Measurements from ENCODE around the gene CAMK1D. TPM values are rescaled to one million over a fixed set of nuclear protein-coding genes. Genes with fewer than 3 reads are reported as not detected.
"Not testable (repeated sequence)": the region's sequence is repeated elsewhere in the genome, so short reads cannot be mapped to it uniquely, and the experiment has no call there.

Gene CAMK1D
- polyA plus RNA-seq, 1 donor: 8.4 TPM

DNA sequence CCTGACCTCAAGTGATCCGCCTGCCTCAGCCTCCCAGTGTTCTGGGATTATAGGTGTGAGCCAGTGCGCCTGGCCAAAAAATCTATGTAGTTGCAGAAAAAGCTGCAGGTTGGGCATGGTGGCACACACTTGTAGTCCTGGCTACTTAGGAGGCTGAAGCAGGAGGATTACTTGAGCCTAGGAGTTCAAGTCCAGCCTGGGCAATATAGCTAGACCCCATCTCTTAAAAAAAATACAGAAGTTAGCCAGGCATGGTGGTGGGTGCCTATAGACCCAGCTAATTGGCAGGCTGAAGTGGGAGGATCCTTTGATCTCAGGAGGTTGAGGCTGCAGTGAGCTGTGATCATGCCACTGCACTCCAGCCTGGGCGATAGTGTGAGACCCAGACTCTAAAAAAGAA is 24.8 kb upstream of the CAMK1D start:
- Histone ChIP-seq H3K36me3 (ENCODE audit: control insufficient read depth, insufficient read depth, low read length) (no peaks in the 10 kb centered on the region), H3K27me3 (ENCODE audit: control insufficient read depth, insufficient read depth, low read length) (no peaks in the 10 kb centered on the region)
- no CpG with 5 or more reads among the region's 3 CpGs for WGBS (ENCODE audit: insufficient coverage, low lambda C conversion rate)

GRCh38 chr10:12327074-12327473 is 22.3 kb upstream of the CAMK1D start:
- no CpG with 5 or more reads among the region's 3 CpGs for WGBS (ENCODE audit: insufficient coverage, low lambda C conversion rate)
- no peaks in the 10 kb centered on the region for H3K4me1 ChIP-seq (ENCODE audit: control insufficient read depth, insufficient read depth, low read length)
- no peaks in the 10 kb centered on the region for H3K36me3 ChIP-seq (ENCODE audit: control insufficient read depth, insufficient read depth, low read length)
- no peak for DNase-seq
- no peaks in the 10 kb centered on the region for H3K9me3 ChIP-seq (ENCODE audit: control insufficient read depth, low read depth, low read length)
- H3K4me3 ChIP-seq (ENCODE audit: low read length): no peak overlapping the region
- H3K27ac ChIP-seq (ENCODE audit: low read length): no peak overlapping the region
- no peaks in the 10 kb centered on the region for H3K27me3 ChIP-seq (ENCODE audit: control insufficient read depth, insufficient read depth, low read length)

More for the DNA sequence above, 24.8 kb upstream of the CAMK1D start:
- Histone ChIP-seq H3K4me1 (ENCODE audit: control insufficient read depth, insufficient read depth, low read length) (no peaks in the 10 kb centered on the region), H3K27ac (ENCODE audit: low read length) (no peak overlapping the region), H3K4me3 (ENCODE audit: low read length) (no peak overlapping the region), H3K9me3 (ENCODE audit: control insufficient read depth, low read depth, low read length) (no peaks in the 10 kb centered on the region)
- DNase-seq: no peak

DNA sequence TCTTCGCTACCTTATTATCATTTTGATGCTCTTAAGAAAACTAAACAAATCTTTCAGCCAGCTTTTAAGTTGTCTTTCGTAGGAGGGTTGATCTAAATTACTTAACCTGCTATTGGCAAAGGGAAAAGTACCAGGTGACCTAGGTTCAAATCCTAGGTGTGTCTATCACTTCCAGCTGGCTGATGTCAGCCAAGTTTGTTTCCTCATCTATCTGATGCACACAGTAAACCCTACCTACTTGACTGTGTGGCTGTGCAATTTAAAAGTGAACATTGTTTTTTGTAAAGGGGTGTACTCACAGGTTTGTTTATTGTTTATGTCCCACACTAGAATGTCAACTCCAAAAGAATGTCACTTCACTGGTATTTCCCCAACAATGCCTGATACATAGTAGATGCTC is 21.9 kb upstream of the CAMK1D start:
- H3K4me1 ChIP-seq (ENCODE audit: control insufficient read depth, insufficient read depth, low read length): no peaks in the 10 kb centered on the region
- no peak overlapping the region for H3K4me3 ChIP-seq (ENCODE audit: low read length)
- 90% methylated on average over 2 of the region's 2 CpGs for WGBS (ENCODE audit: insufficient coverage, low lambda C conversion rate)
- no peaks in the 10 kb centered on the region for H3K27me3 ChIP-seq (ENCODE audit: control insufficient read depth, insufficient read depth, low read length)
- no peak for DNase-seq
- H3K27ac ChIP-seq (ENCODE audit: low read length): no peak overlapping the region
- no peaks in the 10 kb centered on the region for H3K9me3 ChIP-seq (ENCODE audit: control insufficient read depth, low read depth, low read length)
- no peaks in the 10 kb centered on the region for H3K36me3 ChIP-seq (ENCODE audit: control insufficient read depth, insufficient read depth, low read length)

DNA sequence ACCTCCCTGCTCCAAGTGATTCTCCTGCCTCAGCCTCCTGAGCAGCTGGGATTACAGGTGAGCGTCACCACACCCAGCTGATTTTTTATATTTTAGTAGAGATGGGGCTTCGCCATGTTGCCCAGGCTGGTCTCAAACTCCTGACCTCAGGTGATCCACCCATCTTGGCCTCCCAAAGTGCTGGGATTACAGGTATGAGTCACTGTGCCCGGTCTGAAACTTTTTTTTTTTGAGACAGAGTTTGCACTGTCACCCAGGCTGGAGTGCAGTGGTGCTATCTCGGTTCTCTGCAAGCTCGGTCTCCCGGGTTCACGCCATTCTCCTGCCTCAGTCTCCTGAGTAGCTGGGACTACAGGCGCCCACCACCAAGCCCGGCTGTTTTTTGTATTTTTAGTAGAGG is 21.0 kb upstream of the CAMK1D start:
- not testable (repeated sequence) for H3K27ac ChIP-seq (ENCODE audit: low read length); DNase-seq; H3K4me3 ChIP-seq (ENCODE audit: low read length); H3K36me3 ChIP-seq (ENCODE audit: control insufficient read depth, insufficient read depth, low read length); H3K4me1 ChIP-seq (ENCODE audit: control insufficient read depth, insufficient read depth, low read length); H3K27me3 ChIP-seq (ENCODE audit: control insufficient read depth, insufficient read depth, low read length); H3K9me3 ChIP-seq (ENCODE audit: control insufficient read depth, low read depth, low read length)
- no CpG with 5 or more reads among the region's 9 CpGs for WGBS (ENCODE audit: insufficient coverage, low lambda C conversion rate)

GRCh38 chr10:12332572-12333379 is 16.6 kb upstream of the CAMK1D start:
- Histone ChIP-seq H3K9me3 (ENCODE audit: control insufficient read depth, low read depth, low read length) (no peaks in the 10 kb centered on the region), H3K4me3 (ENCODE audit: low read length) (no peak overlapping the region), H3K4me1 (ENCODE audit: control insufficient read depth, insufficient read depth, low read length) (no peaks in the 10 kb centered on the region), H3K27ac (ENCODE audit: low read length) (no peak overlapping the region), H3K36me3 (ENCODE audit: control insufficient read depth, insufficient read depth, low read length) (no peaks in the 10 kb centered on the region), H3K27me3 (ENCODE audit: control insufficient read depth, insufficient read depth, low read length) (no peaks in the 10 kb centered on the region)
- DNase-seq: no peak
- no CpG with 5 or more reads among the region's 11 CpGs for WGBS (ENCODE audit: insufficient coverage, low lambda C conversion rate)

DNA sequence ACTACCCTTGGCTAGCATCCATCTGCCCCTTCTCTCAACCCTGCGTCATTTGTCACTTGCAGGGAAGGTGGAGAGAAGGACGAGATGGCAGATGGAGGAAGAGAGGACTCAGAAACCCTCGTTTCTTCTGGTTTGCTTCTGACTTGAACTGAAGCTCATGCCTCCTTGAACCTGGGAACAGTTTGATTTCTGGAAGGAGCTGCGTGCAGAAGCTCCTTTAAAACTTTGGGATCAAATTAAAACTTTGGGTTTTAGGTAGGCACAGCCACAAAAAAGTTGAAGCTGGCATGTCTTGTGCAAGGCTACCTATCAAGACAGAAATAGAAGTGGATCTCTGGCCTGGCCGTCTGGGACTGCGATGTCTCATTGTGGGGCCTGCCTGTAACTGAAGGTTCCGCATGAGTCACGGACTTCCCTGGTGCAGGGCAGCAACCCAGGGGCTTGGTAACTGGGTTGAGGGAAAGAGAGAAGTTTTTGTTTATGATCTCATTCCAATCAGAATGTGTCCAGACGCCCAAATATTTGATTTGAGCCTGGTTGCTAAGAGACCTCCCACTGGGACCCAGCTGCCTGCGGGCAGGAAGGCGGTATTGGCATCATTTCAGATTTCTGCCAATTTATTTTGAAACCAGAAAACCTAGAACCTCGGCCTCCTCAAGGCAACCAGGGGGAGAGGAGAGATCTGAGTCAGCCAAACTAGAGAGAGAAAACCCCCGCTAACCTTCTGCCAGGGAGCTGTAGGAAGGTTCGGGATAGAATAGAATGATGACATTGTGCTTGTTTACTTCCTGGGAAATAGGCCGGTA is 15.8 kb upstream of the CAMK1D start:
- DNase-seq: peak; percentile 16 to 22
- WGBS (ENCODE audit: insufficient coverage, low lambda C conversion rate): 80% methylated on average over 1 of the region's 15 CpGs
- no peaks in the 10 kb centered on the region for H3K36me3 ChIP-seq (ENCODE audit: control insufficient read depth, insufficient read depth, low read length)
- no peaks in the 10 kb centered on the region for H3K9me3 ChIP-seq (ENCODE audit: control insufficient read depth, low read depth, low read length)
- H3K27me3 ChIP-seq (ENCODE audit: control insufficient read depth, insufficient read depth, low read length): no peaks in the 10 kb centered on the region
- no peak overlapping the region for H3K27ac ChIP-seq (ENCODE audit: low read length)
- H3K4me3 ChIP-seq (ENCODE audit: low read length): no peak overlapping the region
- no peaks in the 10 kb centered on the region for H3K4me1 ChIP-seq (ENCODE audit: control insufficient read depth, insufficient read depth, low read length)

GRCh38 chr10:12334186-12334530 is 15.2 kb upstream of the CAMK1D start:
- Histone ChIP-seq H3K9me3 (ENCODE audit: control insufficient read depth, low read depth, low read length) (no peaks in the 10 kb centered on the region), H3K4me3 (ENCODE audit: low read length) (no peak overlapping the region), H3K27me3 (ENCODE audit: control insufficient read depth, insufficient read depth, low read length) (no peaks in the 10 kb centered on the region), H3K27ac (ENCODE audit: low read length) (no peak overlapping the region), H3K4me1 (ENCODE audit: control insufficient read depth, insufficient read depth, low read length) (no peaks in the 10 kb centered on the region), H3K36me3 (ENCODE audit: control insufficient read depth, insufficient read depth, low read length) (no peaks in the 10 kb centered on the region)
- no CpG with 5 or more reads among the region's 6 CpGs for WGBS (ENCODE audit: insufficient coverage, low lambda C conversion rate)
- DNase-seq: no peak

- not testable (repeated sequence) for H3K36me3 ChIP-seq (ENCODE audit: control insufficient read depth, insufficient read depth, low read length); H3K4me3 ChIP-seq (ENCODE audit: low read length); DNase-seq; H3K9me3 ChIP-seq (ENCODE audit: control insufficient read depth, low read depth, low read length); H3K4me1 ChIP-seq (ENCODE audit: control insufficient read depth, insufficient read depth, low read length); H3K27me3 ChIP-seq (ENCODE audit: control insufficient read depth, insufficient read depth, low read length); H3K27ac ChIP-seq (ENCODE audit: low read length)
- WGBS (ENCODE audit: insufficient coverage, low lambda C conversion rate): no CpG with 5 or more reads among the region's 4 CpGs
Measured at GRCh38 chr10:12335169-12335568, 14.2 kb upstream of the CAMK1D start.

GRCh38 chr10:12337453-12338372 is 11.6 kb upstream of the CAMK1D start:
- Histone ChIP-seq H3K9me3 (ENCODE audit: control insufficient read depth, low read depth, low read length) (no peaks in the 10 kb centered on the region), H3K27ac (ENCODE audit: low read length) (no peak overlapping the region), H3K36me3 (ENCODE audit: control insufficient read depth, insufficient read depth, low read length) (no peaks in the 10 kb centered on the region), H3K27me3 (ENCODE audit: control insufficient read depth, insufficient read depth, low read length) (no peaks in the 10 kb centered on the region), H3K4me1 (ENCODE audit: control insufficient read depth, insufficient read depth, low read length) (no peaks in the 10 kb centered on the region), H3K4me3 (ENCODE audit: low read length) (no peak overlapping the region)
- WGBS (ENCODE audit: insufficient coverage, low lambda C conversion rate): no CpG with 5 or more reads among the region's 9 CpGs
- DNase-seq: peak in 1 of 2 donors; percentile 17

- no peaks in the 10 kb centered on the region for H3K9me3 ChIP-seq (ENCODE audit: control insufficient read depth, low read depth, low read length)
- no peak for DNase-seq
- no peaks in the 10 kb centered on the region for H3K36me3 ChIP-seq (ENCODE audit: control insufficient read depth, insufficient read depth, low read length)
- no peak overlapping the region for H3K27ac ChIP-seq (ENCODE audit: low read length)
- no peak overlapping the region for H3K4me3 ChIP-seq (ENCODE audit: low read length)
- H3K4me1 ChIP-seq (ENCODE audit: control insufficient read depth, insufficient read depth, low read length): no peaks in the 10 kb centered on the region
- H3K27me3 ChIP-seq (ENCODE audit: control insufficient read depth, insufficient read depth, low read length): no peaks in the 10 kb centered on the region
- no CpG with 5 or more reads among the region's 4 CpGs for WGBS (ENCODE audit: insufficient coverage, low lambda C conversion rate)
Measured at GRCh38 chr10:12338981-12339380, 10.4 kb upstream of the CAMK1D start.

All from large intestine (tissue), 3 donors.